Panc1 (cell line): Measurements from ENCODE around the gene RHEB. TPM values are rescaled to one million over a fixed set of nuclear protein-coding genes. Genes with fewer than 3 reads are reported as not detected.

Source experiments
- ATAC-seq: fragments of 200-7000 bp; cut with Tn5 transposase; 2 replicates; pipeline ENCODE4 v1.9.1; 2020; ENCODE audit warnings: mild to moderate bottlenecking, moderate library complexity
- BruUV-seq: library from RNA; stranded (reverse); fragments of 400-500 nt; replicated peaks from 2 replicates; lab custom pipeline; 2021; lab: Mats Ljungman, UMichigan
- CTCF ChIA-PET: fragments of 300-600 bp; sonication (Branson Sonifier 250); formaldehyde crosslinking; loops from one replicate; lab custom pipeline; 2022; ENCODE audit warnings: antibody characterized with exemption; lab: Charles Lee
- POLR2A ChIA-PET: fragments of 300-600 bp; sonication (Branson Sonifier 250); formaldehyde crosslinking; loops from one replicate; lab custom pipeline; 2022; ENCODE audit warnings: antibody characterized with exemption; lab: Charles Lee
- DNase-seq: peaks from one replicate; pipeline ENCODE4 v3.0.0-alpha.2; 2010; ENCODE audit warnings: low read depth, low spot score
- H3K27ac ChIP-seq: 2 replicates; pipeline ENCODE4 v1.5.1; 2011; ENCODE audit warnings: mild to moderate bottlenecking, low read length, inconsistent platforms
- H3K27me3 ChIP-seq: fragments of 200-500 bp; sonication (Bioruptor generic); 2 replicates; pipeline ENCODE4 v1.6.0; 2014; ENCODE audit warnings: low read length, inconsistent platforms; ENCODE audit not compliant: control insufficient read depth, insufficient read depth
- H3K36me3 ChIP-seq: fragments of 200-500 bp; sonication (Bioruptor generic); 2 replicates; pipeline ENCODE4 v1.5.1; 2014; ENCODE audit warnings: inconsistent platforms, mild to moderate bottlenecking, low read length, moderate library complexity; ENCODE audit not compliant: control insufficient read depth, insufficient read depth
- H3K4me1 ChIP-seq: 2 replicates; pipeline ENCODE4 v1.5.1; 2011; ENCODE audit warnings: inconsistent platforms, mild to moderate bottlenecking, low read length, moderate library complexity; ENCODE audit not compliant: control insufficient read depth, insufficient read depth
- H3K4me3 ChIP-seq, 2 experiments: 2 replicates each; pipeline ENCODE4 v1.5.1; 2011 to 2012; ENCODE audit warnings: low read depth in 2 of 2, low read length in 2 of 2, mild to moderate bottlenecking in 2 of 2, inconsistent platforms in 1 of 2, moderate library complexity in 1 of 2
- H3K9me3 ChIP-seq: fragments of 200-500 bp; sonication (Bioruptor generic); 2 replicates; pipeline ENCODE4 v1.5.1; 2014; ENCODE audit warnings: low read depth, mild to moderate bottlenecking, inconsistent platforms, low read length, moderate library complexity; ENCODE audit not compliant: control insufficient read depth, insufficient read depth
- CTCF ChIP-seq: fragments of 450-650 bp; IDR thresholded peaks from 2 replicates; pipeline ENCODE4 v1.5.1; 2017; ENCODE audit warnings: mild to moderate bottlenecking
- POLR2AphosphoS5 ChIP-seq: IDR thresholded peaks from 2 replicates; pipeline ENCODE4 v1.6.1; 2012; ENCODE audit warnings: mild to moderate bottlenecking, low read depth, low read length, moderate library complexity
- REST ChIP-seq, 2 experiments: IDR thresholded peaks; 2 replicates each; pipeline ENCODE4 v1.6.1; 2011 to 2012; ENCODE audit warnings: low read depth in 2 of 2, control low read depth in 1 of 2, low read length in 1 of 2, mild to moderate bottlenecking in 1 of 2, moderate library complexity in 1 of 2; ENCODE audit not compliant: insufficient read depth in 1 of 2
- SIN3A ChIP-seq: IDR thresholded peaks from 2 replicates; pipeline ENCODE4 v1.6.1; 2012; ENCODE audit warnings: low read depth, mild to moderate bottlenecking, low read length, moderate library complexity, borderline replicate concordance; ENCODE audit not compliant: insufficient read depth
- TCF7L2 ChIP-seq: IDR thresholded peaks from 2 replicates; pipeline ENCODE4 v1.6.1; 2011; ENCODE audit warnings: mild to moderate bottlenecking, low read depth, low read length, inconsistent platforms
- in situ Hi-C: cut with HindIII; loops from 2 replicates; pipeline ENCODE4 v1.10.0; 2016; ENCODE audit warnings: low sequenced_read_pairs, low pct_unique_long_range_greater_than_20kb
- intact Hi-C: fragments of 100-400 bp; cut with micrococcal nuclease; formaldehyde crosslinking; loops from one replicate; pipeline ENCODE4 v1.10.0; 2022; ENCODE audit not compliant: unreplicated experiment
- total RNA-seq: library from RNA; stranded (reverse); gene quantifications from one replicate; pipeline ENCODE4 v1.2.1, GENCODE V29; 2021; ENCODE audit not compliant: unreplicated experiment

The RHEB gene
- total RNA-seq, 1 experiment from 2014 or later: 259 TPM

GRCh38 chr7:151493083-151493482 is 26.6 kb downstream of the RHEB start:
- DNase-seq: no peak
- peaks cover 62% of the 10 kb centered on the region for H3K4me1 ChIP-seq
- H3K36me3 ChIP-seq: peaks cover 24% of the 10 kb centered on the region
- POLR2A ChIA-PET: no interaction called here
- no peak for ATAC-seq
- CTCF ChIA-PET: no interaction called here
- TF ChIP-seq POLR2AphosphoS5 (no peak), CTCF (no peak), SIN3A (no peak), REST (IDR thresholded peaks at IDR 0.05; ENCODE audit: insufficient read depth in 1 of 2, low read depth in 2 of 2, low read length in 1 of 2) (no peak), TCF7L2 (no peak)
- H3K27ac ChIP-seq: no peak overlapping the region; the same call in 1 of the 2 replicates
- intact Hi-C loops: no loop called here
- BruUV-seq: no TSS peak
- in situ Hi-C loops: no loop called here
- H3K4me3 ChIP-seq: no peak overlapping the region
- H3K9me3 ChIP-seq: no peaks in the 10 kb centered on the region
- no peaks in the 10 kb centered on the region for H3K27me3 ChIP-seq

- ATAC-seq: peak; percentile 58
- BruUV-seq: no TSS peak
- H3K4me1 ChIP-seq: peaks cover 51% of the 10 kb centered on the region
- no peak overlapping the region for H3K4me3 ChIP-seq
- H3K27ac ChIP-seq: no peak overlapping the region
- H3K9me3 ChIP-seq: no peaks in the 10 kb centered on the region
- H3K36me3 ChIP-seq: peaks cover 31% of the 10 kb centered on the region
- CTCF ChIA-PET: interaction anchor here (0.7 kb wide), 1 partner anchor 135 kb away, joined by 3 read pairs; no protein-coding TSS in a partner anchor
- intact Hi-C loops: no loop called here
- no peaks in the 10 kb centered on the region for H3K27me3 ChIP-seq
- peak; percentile 27 for DNase-seq
- POLR2A ChIA-PET: interaction anchor here (1.2 kb wide), 1 partner anchor 10 kb away, joined by 3 read pairs; no protein-coding TSS in a partner anchor
- no peak for TF ChIP-seq POLR2AphosphoS5
- TF ChIP-seq REST (IDR thresholded peaks at IDR 0.05; ENCODE audit: insufficient read depth in 1 of 2, low read depth in 2 of 2, low read length in 1 of 2): no peak
- no peak for TF ChIP-seq CTCF
- no peak for TF ChIP-seq TCF7L2
- TF ChIP-seq SIN3A: no peak
- in situ Hi-C loops: no loop called here
Measured at GRCh38 chr7:151491859-151492258, 27.8 kb downstream of the RHEB start.
